Cardiac septum (tissue), 1 donor: ENCODE measurements around the gene TMEM178B. TPM values are rescaled to one million over a fixed set of nuclear protein-coding genes. Genes with fewer than 3 reads are reported as not detected.

Experiments used
- DNase-seq: peaks from one replicate; pipeline ENCODE4 v3.0.0-alpha.2; 2020; ENCODE audit warnings: low spot score
- intact Hi-C: fragments of 100-400 bp; cut with DNase I; formaldehyde crosslinking; loops from one replicate; pipeline ENCODE4 v1.14.0; 2022
- total RNA-seq: library from RNA; stranded (reverse); fragmentation: NEBNext Ultra II Directional; extraction: Animal tissue kit (Norgen Biotek cat#: 25700); gene quantifications from one replicate; pipeline ENCODE4 v1.2.1, GENCODE V29; 2021
- donor health status: DM: no; HTN: no; CAD: no.

TMEM178B gene
- total RNA-seq, 1 donor from 2014 or later: 15.2 TPM

DNA sequence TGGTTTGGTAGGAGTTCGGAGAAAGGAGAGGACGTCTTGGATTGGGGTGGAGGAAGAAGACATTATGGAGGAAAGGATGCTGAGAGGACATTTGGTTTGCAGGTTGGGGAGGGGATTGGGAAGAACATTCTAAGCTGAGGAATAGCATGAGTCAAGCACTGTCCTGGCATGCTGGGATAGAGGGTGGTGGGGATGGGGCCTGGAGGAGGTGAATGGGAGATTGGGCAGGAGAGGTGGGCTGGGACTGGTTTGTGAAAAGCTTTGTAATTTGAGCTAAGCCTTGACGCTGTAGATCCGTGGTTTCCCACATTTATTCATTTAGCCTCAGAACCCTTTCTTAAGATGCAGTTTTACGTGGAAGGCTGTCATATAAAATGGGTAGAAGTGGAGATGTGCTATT is 52.2 kb downstream of the TMEM178B start:
- DNase-seq: no peak

DNA sequence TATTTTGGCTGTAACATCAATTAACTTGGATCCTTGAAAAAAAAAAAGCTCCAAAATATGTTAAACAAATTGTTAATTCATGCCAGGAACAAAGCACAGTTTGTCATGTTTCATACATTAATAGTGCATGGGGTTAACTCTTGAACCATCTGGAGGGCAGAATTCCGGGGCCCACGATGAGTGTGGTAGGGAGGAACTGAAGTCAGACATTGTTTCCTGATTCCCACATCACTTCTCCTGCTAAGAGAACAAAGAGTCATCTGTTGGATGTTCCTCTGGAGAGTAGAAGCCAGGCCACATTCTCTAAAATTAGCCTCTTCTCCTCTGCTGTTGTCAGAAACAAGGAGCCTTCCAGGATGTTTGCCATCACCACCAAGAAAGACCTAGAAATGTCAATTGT is 54.6 kb downstream of the TMEM178B start:
- intact Hi-C loops: no loop called here
- DNase-seq: no peak

More for the DNA sequence above, 52.2 kb downstream of the TMEM178B start:
- intact Hi-C loops: no loop called here

DNA sequence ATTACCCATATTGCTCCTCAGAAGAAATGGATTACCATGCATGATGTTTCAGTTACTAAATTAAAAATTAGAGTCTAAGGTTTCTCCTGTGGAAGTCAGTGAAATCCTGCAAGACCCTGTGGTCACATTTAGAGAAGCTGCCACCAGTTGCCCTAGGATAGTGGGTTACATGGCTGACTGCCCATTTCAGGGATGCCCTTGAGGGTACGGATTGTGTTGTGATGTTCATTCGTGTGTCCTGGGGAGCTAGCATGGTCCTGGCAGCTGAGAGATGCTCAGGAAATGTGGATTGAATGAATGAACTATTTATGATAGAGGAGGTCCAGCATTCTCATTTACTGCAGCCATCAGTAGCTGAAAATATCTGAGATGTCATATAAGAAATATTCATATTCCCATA is 55.1 kb downstream of the TMEM178B start:
- DNase-seq: no peak
- intact Hi-C loops: no loop called here

DNA sequence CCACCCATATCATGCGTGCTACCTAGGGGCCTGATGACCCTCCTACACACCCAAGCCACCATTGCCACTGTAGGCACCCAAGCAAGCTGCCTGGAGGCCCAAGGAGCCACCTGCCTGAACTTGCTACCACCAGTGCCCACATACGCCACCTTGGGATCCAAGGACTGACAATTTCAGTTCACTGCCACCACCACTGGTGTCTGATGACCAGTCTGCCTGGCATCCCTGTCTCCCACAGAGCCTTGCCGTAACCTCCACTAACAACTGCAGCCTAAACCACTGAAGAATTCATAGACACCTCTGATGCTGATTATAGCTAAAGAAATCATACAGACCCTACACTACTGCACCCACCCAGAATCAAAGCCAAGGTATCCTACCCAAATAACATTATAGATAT is 58.8 kb downstream of the TMEM178B start:
- DNase-seq: no peak
- intact Hi-C loops: no loop called here

- DNase-seq: no peak
- intact Hi-C loops: no loop called here
Observed at GRCh38 chr7:141133646-141134045, 59.8 kb downstream of the TMEM178B start.

GRCh38 chr7:141142058-141142457 is 68.2 kb downstream of the TMEM178B start:
- DNase-seq: no peak
- intact Hi-C loops: no loop called here

DNA sequence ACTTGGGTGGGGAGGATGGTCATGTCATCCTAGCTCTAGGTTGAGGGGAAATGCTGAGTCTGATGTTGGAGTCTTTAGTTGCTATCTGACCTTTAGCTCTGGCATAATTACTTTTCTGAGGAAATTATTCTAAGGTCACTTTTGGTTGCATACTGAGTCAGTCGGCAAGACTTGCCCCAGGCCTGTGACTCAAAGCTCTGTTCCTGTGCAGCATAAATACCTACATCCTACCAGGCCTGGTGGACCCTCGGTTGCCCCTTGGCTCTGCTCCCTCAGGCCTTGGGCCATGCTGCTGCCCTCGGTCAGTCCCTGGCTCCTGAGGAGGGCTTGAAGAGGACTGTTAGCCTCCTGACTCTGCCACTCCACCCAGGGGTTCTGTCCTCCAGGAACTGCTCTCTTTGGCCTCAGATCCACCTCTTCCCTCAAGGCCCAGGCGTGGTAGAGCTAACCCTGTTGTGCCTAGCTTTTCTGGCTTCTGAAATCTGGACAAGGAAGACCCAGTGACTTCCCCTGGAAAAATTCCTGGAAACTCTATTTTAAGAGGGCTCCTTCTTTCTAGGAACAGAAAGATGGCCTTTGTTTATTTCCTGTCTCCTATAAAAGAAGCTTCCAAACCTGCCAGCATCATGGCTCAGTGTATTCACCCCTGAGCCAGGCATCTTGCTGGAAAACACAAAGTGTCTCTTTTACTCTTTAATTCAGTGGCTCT is 71.2 kb downstream of the TMEM178B start:
- DNase-seq: no peak
- intact Hi-C loops: no loop called here

GRCh38 chr7:141145630-141145982 is 71.7 kb downstream of the TMEM178B start:
- DNase-seq: no peak
- intact Hi-C loops: no loop called here

- intact Hi-C loops: no loop called here
- no peak for DNase-seq
Observed at GRCh38 chr7:141147482-141147881, 73.6 kb downstream of the TMEM178B start.

- intact Hi-C loops: no loop called here
- no peak for DNase-seq
Observed at GRCh38 chr7:141150465-141150864, 76.6 kb downstream of the TMEM178B start.

DNA sequence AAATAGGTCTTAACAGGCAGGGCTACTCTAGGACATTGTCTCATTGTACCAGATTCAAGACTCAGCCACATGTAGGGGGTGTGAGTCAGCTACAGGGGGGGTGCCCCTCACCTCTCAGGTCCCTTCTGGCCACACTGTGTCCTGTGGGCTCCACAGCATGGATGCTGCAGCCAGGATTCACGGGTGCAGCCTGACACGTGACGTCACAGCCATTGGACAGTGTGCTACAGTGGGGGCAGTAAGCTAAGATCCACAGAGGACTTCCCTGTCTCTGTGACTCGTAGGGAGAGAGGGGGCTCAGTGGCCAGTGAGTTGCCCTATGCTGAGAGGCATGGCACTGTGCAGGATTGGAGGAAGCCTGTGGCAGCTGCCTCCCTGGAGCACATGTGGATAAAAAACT is 77.9 kb downstream of the TMEM178B start:
- no peak for DNase-seq
- intact Hi-C loops: no loop called here

GRCh38 chr7:141153231-141153630 is 79.4 kb downstream of the TMEM178B start:
- intact Hi-C loops: no loop called here
- no peak for DNase-seq

GRCh38 chr7:141154131-141154732 is 80.4 kb downstream of the TMEM178B start:
- intact Hi-C loops: no loop called here
- DNase-seq: no peak

- DNase-seq: no peak
- intact Hi-C loops: no loop called here
Observed at GRCh38 chr7:141156407-141156806, 82.5 kb downstream of the TMEM178B start.

GRCh38 chr7:141157138-141157765 is 83.4 kb downstream of the TMEM178B start:
- intact Hi-C loops: no loop called here

GRCh38 chr7:141158561-141158960 is 84.7 kb downstream of the TMEM178B start:
- intact Hi-C loops: no loop called here

More at GRCh38 chr7:141157138-141157765, 83.4 kb downstream of the TMEM178B start:
- no peak for DNase-seq

DNA sequence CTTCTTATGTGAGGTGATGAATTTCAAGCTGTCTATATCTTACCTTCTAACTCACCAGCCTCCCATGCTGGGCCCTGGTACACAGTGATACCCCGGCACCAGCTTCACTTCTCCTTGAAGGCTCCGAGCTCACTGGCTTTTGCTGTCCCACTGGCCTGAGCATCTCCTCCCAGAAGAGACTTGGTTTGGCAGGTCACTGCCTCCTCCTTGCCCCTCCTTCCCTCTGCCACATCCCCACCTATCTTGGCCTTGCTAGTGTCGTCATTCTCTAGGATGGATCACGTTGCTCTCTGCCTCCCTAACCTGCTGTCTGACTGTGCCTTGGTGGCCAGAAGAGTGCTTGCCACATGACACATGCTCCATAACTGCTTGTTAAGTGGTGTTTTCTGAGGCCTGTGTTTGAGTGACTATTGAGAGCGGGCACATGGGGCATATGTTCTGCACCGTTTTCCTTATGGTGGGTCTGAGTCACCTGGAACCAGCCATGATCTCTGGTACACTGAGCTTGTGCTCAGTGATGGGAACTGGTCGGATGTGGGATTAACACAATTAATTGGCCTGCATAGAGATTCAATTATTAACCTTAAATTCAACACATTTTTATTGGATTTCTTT is 86.5 kb downstream of the TMEM178B start:
- intact Hi-C loops: no loop called here
- no peak for DNase-seq

More at GRCh38 chr7:141158561-141158960, 84.7 kb downstream of the TMEM178B start:
- DNase-seq: no peak

GRCh38 chr7:141161550-141162535 is 88.0 kb downstream of the TMEM178B start:
- intact Hi-C loops: no loop called here
- DNase-seq: no peak

DNA sequence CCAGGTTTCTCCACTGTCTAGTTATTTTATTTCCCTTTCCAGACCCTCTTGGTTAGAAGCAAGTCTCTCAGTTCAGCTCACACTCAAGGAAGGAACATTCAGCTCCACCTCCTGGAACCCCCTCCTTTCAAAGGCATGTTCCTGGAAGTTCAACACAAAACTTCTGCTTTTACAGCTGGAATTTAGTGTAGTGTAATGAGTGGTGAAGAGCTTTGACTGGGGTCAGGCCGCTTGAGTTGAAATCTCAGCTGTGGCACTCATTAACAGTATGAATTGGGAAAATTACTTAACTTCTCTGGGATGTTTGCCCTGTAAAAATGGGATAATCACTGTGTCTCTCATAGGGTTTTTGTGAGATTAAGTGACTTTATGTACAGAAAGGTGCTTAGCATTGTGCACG is 91.7 kb downstream of the TMEM178B start:
- DNase-seq: no peak
- intact Hi-C loops: no loop called here
